K562 (cell line): ENCODE measurements around the gene BLOC1S3. TPM values are rescaled to one million over a fixed set of nuclear protein-coding genes. Genes with fewer than 3 reads are reported as not detected.

Experiments used
- ATAC-seq: fragments of 200-7000 bp; cut with Tn5 transposase; 3 replicates; pipeline ENCODE4 v1.9.1; 2020; ENCODE audit warnings: moderate library complexity
- Bru-seq: library from RNA; stranded (reverse); fragments of 400-500 nt; gene quantifications from one replicate; lab custom pipeline; 2021; lab: Mats Ljungman, UMichigan
- BruChase-seq, 2 experiments: library from RNA; stranded (reverse); fragments of 400-500 nt; gene quantifications; one replicate each; lab custom pipeline; 2021; lab: Mats Ljungman, UMichigan
- BruUV-seq: library from RNA; stranded (reverse); fragments of 400-500 nt; replicated peaks from 2 replicates; lab custom pipeline; 2021; lab: Mats Ljungman, UMichigan
- CTCF ChIA-PET: fragments of 300-600 bp; formaldehyde crosslinking; extraction: SDS; loops from one replicate; lab custom pipeline; 2021; ENCODE audit warnings: low intra/inter-chr PET ratio; lab: Yijun Ruan, JAX
- POLR2A ChIA-PET: fragments of 300-600, 350-650 bp; sonication (Branson Sonifier 250); formaldehyde crosslinking; extraction: SDS; loops from one replicate; lab custom pipeline; 2021; ENCODE audit warnings: antibody characterized with exemption, inconsistent platforms; lab: Yijun Ruan, JAX
- DNase-seq, 4 experiments: peaks; one replicate each; pipeline versions ENCODE4 v3.0.0 to v3.0.0-alpha.2; 2011 to 2018; ENCODE audit warnings: low spot score in 3 of 4, mixed read lengths in 3 of 4; ENCODE audit errors: extremely low read depth in 1 of 4
- FAIRE-seq: peaks from 2 replicates; lab custom pipeline; 2011; peaks lifted over from hg19 to GRCh38; lab: Jason Lieb, UNC
- H2AFZ ChIP-seq: 2 replicates; pipeline ENCODE4 v1.6.0; 2011; ENCODE audit warnings: low read depth, low read length, control low read depth, inconsistent platforms
- H3K27ac ChIP-seq: fragments of 200-600 bp; 3 replicates; pipeline ENCODE4 v1.8.0; 2011; ENCODE audit warnings: low read depth, mild to moderate bottlenecking, control low read depth, inconsistent platforms, low read length, moderate library complexity, mixed read lengths; ENCODE audit errors: extremely low read depth
- H3K27me3 ChIP-seq, 2 experiments: fragments of 300-600 bp in 1 of 2; 2 replicates in 1 of 2; 3 replicates in 1 of 2; pipeline versions ENCODE4 v1.6.0 to v1.8.0; 2011; ENCODE audit warnings: inconsistent platforms in 2 of 2, low read length in 2 of 2, mild to moderate bottlenecking in 1 of 2, mixed read lengths in 1 of 2, moderate library complexity in 1 of 2; ENCODE audit not compliant: control insufficient read depth in 2 of 2, insufficient read depth in 2 of 2
- H3K36me3 ChIP-seq: fragments of 300-600 bp; 3 replicates; pipeline ENCODE4 v1.8.0; 2011; ENCODE audit warnings: mild to moderate bottlenecking, low read length, inconsistent platforms; ENCODE audit not compliant: control insufficient read depth, insufficient read depth
- H3K4me1 ChIP-seq, 2 experiments: fragments of 200-600 bp in 1 of 2; replicated peaks in 1 of 2; 2 replicates in 1 of 2; 3 replicates in 1 of 2; pipeline versions ENCODE4 v1.5.1 to v1.8.0; 2011; ENCODE audit warnings: inconsistent platforms in 2 of 2, low read length in 2 of 2, mild to moderate bottlenecking in 1 of 2, mixed read lengths in 1 of 2, moderate library complexity in 1 of 2; ENCODE audit not compliant: control insufficient read depth in 2 of 2, insufficient read depth in 2 of 2
- H3K4me2 ChIP-seq: 2 replicates; pipeline ENCODE4 v1.6.1; 2011; ENCODE audit warnings: low read length, control low read depth, inconsistent platforms, mixed read lengths; ENCODE audit not compliant: insufficient read depth
- H3K4me3 ChIP-seq: fragments of 200-600 bp; sonication (generic), shearing (Covaris generic); 2 replicates; pipeline ENCODE4 v1.5.1; 2016; ENCODE audit warnings: control low read depth, inconsistent platforms
- H3K79me2 ChIP-seq: fragments of 200-600 bp; 3 replicates; pipeline ENCODE4 v1.8.0; 2011; ENCODE audit warnings: low read length, inconsistent platforms; ENCODE audit not compliant: control insufficient read depth, insufficient read depth
- H3K9ac ChIP-seq, 2 experiments: 2 replicates each; pipeline versions ENCODE4 v1.6.0 to v1.6.1; 2011; ENCODE audit warnings: low read depth in 2 of 2, low read length in 2 of 2, control low read depth in 1 of 2, inconsistent platforms in 1 of 2, mild to moderate bottlenecking in 1 of 2, mixed read lengths in 1 of 2; ENCODE audit not compliant: insufficient read depth in 1 of 2
- H3K9me1 ChIP-seq: one replicate; pipeline ENCODE4 v1.6.0; 2011; ENCODE audit warnings: inconsistent platforms, mild to moderate bottlenecking, low read length, moderate library complexity; ENCODE audit not compliant: control insufficient read depth, insufficient read depth
- H3K9me3 ChIP-seq: replicated peaks from 2 replicates; pipeline ENCODE4 v1.5.1; 2011; ENCODE audit warnings: low read depth, low read length, inconsistent platforms; ENCODE audit not compliant: control insufficient read depth, insufficient read depth
- H4K20me1 ChIP-seq: replicated peaks from 2 replicates; pipeline ENCODE4 v1.6.1; 2011; ENCODE audit warnings: low read length, inconsistent platforms, mixed read lengths; ENCODE audit not compliant: control insufficient read depth, insufficient read depth
- HDAC1 ChIP-seq, 2 experiments: fragments of 450-650 bp; IDR thresholded peaks; 2 replicates each; pipeline ENCODE4 v1.6.1; 2016 to 2017; ENCODE audit warnings: inconsistent platforms in 1 of 2, mild to moderate bottlenecking in 1 of 2, moderate library complexity in 1 of 2
- MEIS2 ChIP-seq: fragments of 450-650 bp; IDR thresholded peaks from 2 replicates; pipeline ENCODE4 v1.6.1; 2014; ENCODE audit warnings: mild to moderate bottlenecking; ENCODE audit not compliant: partially characterized antibody
- RAD21 ChIP-seq, 2 experiments: fragments of 250-450 bp in 1 of 2; fragments of 450-650 bp in 1 of 2; sonication (Bioruptor Pico) in 1 of 2; formaldehyde crosslinking in 1 of 2; IDR thresholded peaks in 1 of 2; conservative IDR thresholded peaks in 1 of 2; 2 replicates each; pipeline versions ENCODE4 v1.4.0 to v1.8.0; 2020 to 2022; ENCODE audit warnings: mild to moderate bottlenecking in 2 of 2, moderate library complexity in 1 of 2
- TFAM ChIP-seq: fragments of 250-450 bp; sonication (Bioruptor Pico); conservative IDR thresholded peaks from 2 replicates; pipeline ENCODE4 v1.5.0; 2021; ENCODE audit warnings: mild to moderate bottlenecking, moderate library complexity
- ZNF586 ChIP-seq: fragments of 450-650 bp; formaldehyde crosslinking; conservative IDR thresholded peaks from 2 replicates; pipeline ENCODE4 v1.4.0; 2020; ENCODE audit warnings: mild to moderate bottlenecking, moderate library complexity
- WGBS: fragments of 100-300 bp; shearing (Covaris generic); methylation state at CpG from one replicate; pipeline ENCODE4 v1.1.6; 2016; ENCODE audit warnings: low coverage, mixed read lengths; ENCODE audit not compliant: insufficient coverage; ENCODE audit errors: missing lambda C conversion rate; 5-methylcytosine and 5-hydroxymethylcytosine counted together
- in situ Hi-C: fragments of 300-500 bp; cut with MboI; formaldehyde crosslinking; loops from 4 replicates; pipeline ENCODE4 v1.15.0; 2018; ENCODE audit warnings: inconsistent platforms, mixed read lengths
- intact Hi-C: fragments of 100-400 bp; cut with micrococcal nuclease; formaldehyde crosslinking; loops from 2 replicates; pipeline ENCODE4 v1.14.2; 2022
- long read RNA-seq, 3 experiments: library from polyadenylated mRNA in 2 of 3; library from RNA in 1 of 3; unstranded in 2 of 3; stranded (forward) in 1 of 3; transcript quantifications; one replicate each; pipeline ENCODE4 v2.0.0, GENCODE V29; 2019 to 2022
- polyA minus RNA-seq, 3 experiments: library from RNA; depleted of rRNA, polyadenylated mRNA; stranded (reverse); fragments of >200 nt; gene quantifications; 2 replicates each; pipeline ENCODE4 v1.2.3, GENCODE V29; 2011
- polyA plus RNA-seq, 8 experiments: library from polyadenylated mRNA; depleted of rRNA in 4 of 8; stranded (reverse) in 5 of 8; unstranded in 3 of 8; fragments of >200 nt; fragmentation: Nextera tagmentation in 2 of 8; fragmentation: Illumina TruSeq in 1 of 8; extraction: Ambion mirVana in 2 of 8; extraction: Trizol in 1 of 8; gene quantifications; 2 replicates each; pipeline versions ENCODE4 v1.2.1 to v1.2.3, GENCODE V29; 2011 to 2014; ENCODE audit warnings: inconsistent platforms in 1 of 8, missing spikeins in 1 of 8
- total RNA-seq, 7 experiments: library from RNA; depleted of rRNA in 6 of 7; stranded (reverse); fragments of >200 nt in 6 of 7; fragmentation: Illumina TruSeq in 2 of 7; extraction: Trizol in 2 of 7; gene quantifications; 2 replicates each; pipeline versions ENCODE4 v1.2.1 to v1.2.3, GENCODE V29; 2011 to 2021; ENCODE audit warnings: low replicate concordance in 1 of 7

Gene BLOC1S3, protein sequence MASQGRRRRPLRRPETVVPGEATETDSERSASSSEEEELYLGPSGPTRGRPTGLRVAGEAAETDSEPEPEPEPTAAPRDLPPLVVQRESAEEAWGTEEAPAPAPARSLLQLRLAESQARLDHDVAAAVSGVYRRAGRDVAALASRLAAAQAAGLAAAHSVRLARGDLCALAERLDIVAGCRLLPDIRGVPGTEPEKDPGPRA
- total RNA-seq (2011; cell fraction: chromatin; rRNA removed; ENCODE audit: low replicate concordance): 10.9 and 22.2 TPM in 2 replicates
- total RNA-seq (2011; cell fraction: nucleolus; rRNA removed): 17.1 and 20.5 TPM in 2 replicates
- 16.6 and 18.9 TPM in 2 replicates for total RNA-seq (2011; cell fraction: nucleoplasm; rRNA removed)
- total RNA-seq (2014; rRNA removed) (5.2 and 9.8 TPM in 2 replicates), total RNA-seq (2014; rRNA removed; fragmentation: Illumina TruSeq; extraction: Trizol) (3.3 and 3.9 TPM in 2 replicates), total RNA-seq (2015; rRNA removed; fragmentation: Illumina TruSeq; extraction: Trizol) (4.3 and 4.4 TPM in 2 replicates), total RNA-seq (2021) (17.1 and 20.2 TPM in 2 replicates), polyA plus RNA-seq (2011; rRNA removed) (6.2 and 11.4 TPM in 2 replicates), polyA plus RNA-seq (2014; fragmentation: Illumina TruSeq; extraction: Trizol) (10.3 and 11.1 TPM in 2 replicates), polyA plus RNA-seq (2014; fragmentation: Nextera tagmentation; extraction: Ambion mirVana) (10 to 100 TPM; 12.4 to 16.1 TPM), polyA plus RNA-seq (2014; rRNA removed) (7.6 and 10.4 TPM in 2 replicates), polyA minus RNA-seq (2011; rRNA and poly(A)+ RNA removed) (6.1 and 9.3 TPM in 2 replicates), Bru-seq, nascent RNA (percentile 85 among the genes with signal in this experiment), BruChase-seq, experiment 1, labeled RNA remaining after a 2-hour chase (percentile 86 among the genes with signal in this experiment), BruChase-seq, experiment 2, labeled RNA remaining after a 6-hour chase (percentile 85 among the genes with signal in this experiment)
- polyA plus RNA-seq (2011; cell fraction: cytosol; rRNA removed): 12.4 and 13.2 TPM in 2 replicates
- 9.9 and 10.0 TPM in 2 replicates for polyA plus RNA-seq (2011; cell fraction: nucleus; rRNA removed)
- polyA plus RNA-seq (2012): 10.1 and 12.7 TPM in 2 replicates
- 6.8 and 9.4 TPM in 2 replicates for polyA minus RNA-seq (2011; cell fraction: cytosol; rRNA and poly(A)+ RNA removed)
- polyA minus RNA-seq (2011; cell fraction: nucleus; rRNA and poly(A)+ RNA removed): 4.2 and 7.1 TPM in 2 replicates
- long read RNA-seq, experiment 1, transcript BLOC1S3-202 (1 exons, 732 nt): major isoform, 15 of 19 reads
- long read RNA-seq, experiment 1, partial matches to known transcripts: 1 of 19 reads
- long read RNA-seq, experiment 1, other reads (novel, unspliced or antisense): 1 of 19 reads
- long read RNA-seq, experiment 2, partial matches to known transcripts: 0 of 4 reads
- long read RNA-seq, experiment 2, other reads (novel, unspliced or antisense): 0 of 4 reads
- long read RNA-seq, experiment 3, partial matches to known transcripts: 0 of 4 reads
- long read RNA-seq, experiment 3, other reads (novel, unspliced or antisense): 0 of 4 reads

DNA sequence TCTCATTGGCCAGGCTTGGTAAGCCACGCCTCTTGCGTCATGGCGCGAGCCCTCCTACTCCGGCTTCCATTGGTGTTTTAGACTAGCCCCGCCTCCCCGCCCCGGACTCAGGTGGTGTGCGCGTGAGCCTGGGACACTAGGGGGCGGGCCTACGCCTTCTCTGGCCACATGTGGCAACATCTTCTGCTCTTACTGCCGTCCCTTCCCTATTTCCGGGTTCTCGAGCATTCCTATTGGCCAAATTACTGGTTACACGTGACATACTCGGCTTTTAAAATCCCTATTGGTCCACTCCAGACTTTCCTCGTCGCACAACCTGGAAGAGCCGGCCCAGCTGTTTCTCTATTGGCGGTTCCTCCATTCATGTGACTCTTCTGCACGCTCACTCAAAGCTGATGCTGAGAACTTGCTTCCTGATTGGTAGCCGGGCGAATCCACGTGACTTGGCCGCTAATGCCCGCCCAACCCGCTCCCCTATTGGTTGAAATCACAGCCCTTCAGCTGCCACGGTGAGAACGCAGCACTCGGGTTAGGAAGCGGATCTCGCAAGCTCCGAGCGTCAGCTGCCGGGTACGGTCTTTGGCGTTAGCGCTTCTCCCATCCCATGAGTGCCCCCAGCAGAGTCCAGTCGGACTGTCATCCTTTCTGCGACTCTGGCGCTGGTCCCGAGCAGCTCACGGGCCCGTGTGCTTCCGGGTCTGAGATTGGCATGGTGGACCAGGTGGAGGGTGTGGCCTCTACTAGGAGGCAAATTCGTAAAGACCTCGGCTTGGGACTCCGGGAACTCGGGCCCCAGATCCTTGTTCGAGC, at the start of gene BLOC1S3:
TSS of gene BLOC1S3 (plus strand) at position 523 of the 810 bp plus-strand sequence. CDS start 513 bp downstream, outside the sequence.
- BruUV-seq: no TSS peak
- Histone ChIP-seq H3K9me1 (no peaks in the 10 kb centered on the region), H3K79me2 (peaks cover 42% of the 10 kb centered on the region), H4K20me1 (no peaks in the 10 kb centered on the region), H2AFZ (peak within 1 kb of the TSS; percentile 94), H3K27me3 (no peaks in the 10 kb centered on the region), H3K9ac (peak within 1 kb of the TSS; percentile 80 to 99), H3K4me2 (peak within 1 kb of the TSS; percentile 93), H3K36me3 (peaks cover 13% of the 10 kb centered on the region; the same call in 2 of the 3 replicates), H3K4me3 (peak within 1 kb of the TSS; percentile 72), H3K4me1 (peaks cover 14 to 42% of the 10 kb centered on the region in 2 experiments), H3K27ac (peak within 1 kb of the TSS; percentile 74), H3K9me3 (no peaks in the 10 kb centered on the region)
- DNase-seq (peak; percentile 94 to 100 (median 96)), ATAC-seq (peak; percentile 90), FAIRE-seq (peak; percentile 100)
- under 1% methylated on average over 51 of the region's 51 CpGs for WGBS
- in situ Hi-C loops: no loop called here
- intact Hi-C loops: no loop called here
- ChIA-PET CTCF (interaction anchor here (0.7 kb wide), 1 partner anchor 99 kb away, joined by 3 read pairs; no protein-coding TSS in a partner anchor), POLR2A (interaction anchor here (0.6 to 2.3 kb wide), 14 partner anchors 11 to 1560 kb away, joined by 3 to 12 read pairs (median 4); partner anchors contain the start of genes APOE, EXOC3L2 and VASP)
- TF ChIP-seq MEIS2: peak; percentile 44
- peak; percentile 30 to 98; a peak in 2 of 4 replicates for TF ChIP-seq HDAC1 (IDR thresholded peaks at IDR 0.05)
- TF ChIP-seq RAD21 (CRISPR knock-in tag; conservative IDR thresholded peaks at IDR 0.05 in 1 of 2, IDR thresholded peaks at IDR 0.05 in 1 of 2): peak; percentile 13 to 38; a peak in 3 of 4 replicates
- TF ChIP-seq TFAM (CRISPR knock-in tag): no peak
- TF ChIP-seq ZNF586 (CRISPR knock-in tag): no peak
